ENCODE results near the gene CPPED1.

Gene CPPED1

DNA sequence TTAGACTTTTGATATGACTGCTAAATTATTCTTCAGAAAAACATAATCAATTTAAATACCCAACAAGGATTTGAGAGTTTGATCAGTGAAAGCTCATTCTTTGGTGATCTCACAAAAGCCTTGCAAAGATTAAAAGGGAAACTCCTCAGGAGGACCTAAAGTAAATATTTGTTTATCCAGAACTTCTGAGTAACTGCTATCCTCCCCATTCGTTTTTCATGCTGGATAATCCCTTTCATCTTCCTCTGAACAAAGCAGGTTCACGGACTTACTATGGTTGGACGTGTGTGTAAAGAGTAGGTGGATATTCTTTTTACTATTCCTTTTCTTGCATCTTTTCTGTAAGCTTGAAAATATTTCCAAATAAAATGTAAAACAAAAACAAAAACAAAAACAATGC, 124.7 kb downstream of the CPPED1 start:
- no peak for DNase-seq (ENCODE audit: low read depth)
- H3K4me3 ChIP-seq (ENCODE audit: low read depth, low read length), result no peak overlapping the region
- no peak for TF ChIP-seq CTCF (IDR thresholded peaks at IDR 0.05; ENCODE audit: insufficient read depth, low read depth, low read length, missing control alignments)

DNA sequence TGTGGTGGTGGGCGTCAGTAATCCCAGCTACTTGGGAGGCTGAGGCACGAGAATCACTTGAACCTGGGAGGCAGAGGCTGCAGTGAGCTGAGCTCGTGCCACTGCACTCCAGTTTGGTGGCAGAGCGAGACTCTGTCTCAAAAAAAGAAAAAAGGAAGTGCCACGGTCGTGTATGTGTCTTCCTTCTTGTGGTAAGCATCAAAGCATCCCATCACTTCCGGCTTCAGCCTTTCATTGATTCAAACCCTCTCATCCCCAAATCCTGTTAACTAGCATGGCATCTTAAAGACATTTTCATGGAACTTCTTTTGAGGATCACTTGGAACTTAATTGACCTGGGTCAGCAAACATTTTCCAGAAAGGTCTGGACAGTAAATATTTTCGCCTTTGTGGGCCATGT, 126.2 kb downstream of the CPPED1 start:
- no peak overlapping the region for H3K4me3 ChIP-seq (ENCODE audit: low read depth, low read length)
- TF ChIP-seq CTCF (IDR thresholded peaks at IDR 0.05; ENCODE audit: insufficient read depth, low read depth, low read length, missing control alignments), result no peak
- peak; percentile 21 for DNase-seq (ENCODE audit: low read depth)

GRCh38 chr16:12675852-12676251, 127.8 kb downstream of the CPPED1 start:
- no peak overlapping the region for H3K4me3 ChIP-seq (ENCODE audit: low read depth, low read length)
- peak; percentile 38 for DNase-seq (ENCODE audit: low read depth)
- TF ChIP-seq CTCF (IDR thresholded peaks at IDR 0.05; ENCODE audit: insufficient read depth, low read depth, low read length, missing control alignments), result no peak

DNA sequence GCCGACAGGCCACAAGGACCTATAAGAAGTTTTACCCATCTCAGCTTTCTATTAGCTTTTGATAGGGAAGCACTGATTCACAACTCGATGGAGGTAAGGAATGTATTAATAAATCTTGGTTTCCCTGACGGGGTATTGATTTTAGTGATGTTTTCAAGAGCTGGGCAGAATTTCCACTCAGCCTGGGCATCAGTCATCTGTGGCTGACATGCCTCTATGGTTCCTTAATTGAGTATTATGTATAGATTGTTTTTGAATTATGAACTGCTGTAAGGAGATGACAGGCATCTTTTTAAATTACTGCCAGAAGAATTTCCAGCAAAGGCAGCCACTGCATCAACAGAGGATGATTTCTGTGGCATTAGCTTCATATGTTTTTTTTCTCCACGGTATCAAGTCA, 128.6 kb downstream of the CPPED1 start:
- DNase-seq (ENCODE audit: low read depth), result no peak
- H3K4me3 ChIP-seq (ENCODE audit: low read depth, low read length), result no peak overlapping the region
- TF ChIP-seq CTCF (IDR thresholded peaks at IDR 0.05; ENCODE audit: insufficient read depth, low read depth, low read length, missing control alignments), result no peak

DNA sequence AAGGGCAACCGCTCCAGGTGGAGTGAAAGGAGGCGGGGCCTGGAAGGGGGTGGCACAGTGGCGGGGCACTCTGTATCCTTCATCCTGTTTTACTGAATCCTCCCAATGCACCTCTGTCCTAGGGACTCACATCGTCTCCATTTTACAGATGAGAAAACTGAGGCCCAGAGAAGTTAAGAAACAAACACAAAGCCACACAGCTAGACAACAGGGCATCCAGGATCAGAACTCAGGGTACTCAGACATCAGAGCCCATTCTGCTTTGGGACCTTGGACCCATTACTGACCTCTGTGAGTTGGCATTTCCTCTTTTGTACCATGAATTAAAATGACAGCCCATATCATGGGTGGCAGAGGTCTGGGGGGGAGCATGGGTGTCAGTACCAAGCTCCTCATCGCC, 129.2 kb downstream of the CPPED1 start:
- no peak for TF ChIP-seq CTCF (IDR thresholded peaks at IDR 0.05; ENCODE audit: insufficient read depth, low read depth, low read length, missing control alignments)

DNA sequence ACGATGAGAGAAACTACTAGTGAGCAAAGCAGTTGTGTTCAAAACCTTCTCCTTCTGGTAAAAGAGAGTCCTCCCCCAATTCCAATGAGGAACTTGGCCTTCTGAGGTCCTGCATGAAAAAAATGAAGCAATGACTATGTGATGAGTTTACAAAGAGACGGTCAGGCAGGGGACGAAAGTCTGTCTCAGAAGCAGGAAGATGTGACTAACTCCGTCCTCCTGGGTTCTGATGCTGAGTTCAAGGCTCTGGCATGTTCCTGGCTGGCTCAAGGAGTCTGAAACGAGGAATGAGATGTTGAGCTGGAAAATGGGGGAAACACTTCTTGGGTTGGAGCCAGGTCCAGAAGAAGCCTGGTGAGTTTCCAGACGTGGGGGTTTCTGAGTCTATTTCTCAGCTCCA, 129.6 kb downstream of the CPPED1 start:
- H3K4me3 ChIP-seq (ENCODE audit: low read depth, low read length), result no peak overlapping the region
- DNase-seq (ENCODE audit: low read depth), result no peak
- TF ChIP-seq CTCF (IDR thresholded peaks at IDR 0.05; ENCODE audit: insufficient read depth, low read depth, low read length, missing control alignments), result no peak

More for the DNA sequence above, 129.2 kb downstream of the CPPED1 start:
- no peak for DNase-seq (ENCODE audit: low read depth)
- H3K4me3 ChIP-seq (ENCODE audit: low read depth, low read length), result no peak overlapping the region

- H3K4me3 ChIP-seq (ENCODE audit: low read depth, low read length), result no peak overlapping the region
- DNase-seq (ENCODE audit: low read depth), result no peak
- no peak for TF ChIP-seq CTCF (IDR thresholded peaks at IDR 0.05; ENCODE audit: insufficient read depth, low read depth, low read length, missing control alignments)
Measured at GRCh38 chr16:12673466-12673865, 130.2 kb downstream of the CPPED1 start.
